HFFc6 (cell line): Measurements from ENCODE around the gene NUP37. TPM values are rescaled to one million over a fixed set of nuclear protein-coding genes. Genes with fewer than 3 reads are reported as not detected.
A peak's percentile ranks its signal among the peaks of the same experiment; 100 is the strongest.

Experiments used
- DNase-seq: peaks from one replicate; pipeline ENCODE4 v3.0.0-alpha.2; 2018
- H3K27ac Mint-ChIP-seq: 2 replicates; pipeline ENCODE4 v1.8.0; 2020; ENCODE audit warnings: mild to moderate bottlenecking, mixed read lengths
- H3K27me3 Mint-ChIP-seq: 2 replicates; pipeline ENCODE4 v1.8.0; 2021; ENCODE audit warnings: mild to moderate bottlenecking, moderate library complexity, mixed read lengths; ENCODE audit not compliant: insufficient read depth
- H3K36me3 Mint-ChIP-seq: 2 replicates; pipeline ENCODE4 v1.8.0; 2021; ENCODE audit warnings: low read depth, mixed read lengths
- H3K4me1 Mint-ChIP-seq: 2 replicates; pipeline ENCODE4 v1.8.0; 2020; ENCODE audit warnings: low read depth, mixed read lengths
- H3K4me3 Mint-ChIP-seq: 2 replicates; pipeline ENCODE4 v1.8.0; 2020; ENCODE audit warnings: mild to moderate bottlenecking, moderate library complexity, mixed read lengths
- H3K9me3 Mint-ChIP-seq: 2 replicates; pipeline ENCODE4 v1.8.0; 2020; ENCODE audit warnings: mild to moderate bottlenecking, mixed read lengths
- total RNA-seq, 6 experiments: library from RNA; stranded (reverse); fragmentation: NEBNext Ultra II Directional; extraction: Animal tissue kit (Norgen Biotek cat#: 25700); gene quantifications; 2 replicates in 1 of 6; 3 replicates in 5 of 6; pipeline ENCODE4 v1.2.3, GENCODE V29; 2021
- TF ChIP-seq, protein P1 (sequence below): fragments of 200-600 bp; sonication (generic); IDR thresholded peaks from 2 replicates; pipeline ENCODE4 v1.5.0; 2021; ENCODE audit warnings: antibody characterized with exemption, mild to moderate bottlenecking

The NUP37 gene
- total RNA-seq, 6 experiments from 2014 or later, result 36.0 to 53.9 (median 47.8) TPM

DNA sequence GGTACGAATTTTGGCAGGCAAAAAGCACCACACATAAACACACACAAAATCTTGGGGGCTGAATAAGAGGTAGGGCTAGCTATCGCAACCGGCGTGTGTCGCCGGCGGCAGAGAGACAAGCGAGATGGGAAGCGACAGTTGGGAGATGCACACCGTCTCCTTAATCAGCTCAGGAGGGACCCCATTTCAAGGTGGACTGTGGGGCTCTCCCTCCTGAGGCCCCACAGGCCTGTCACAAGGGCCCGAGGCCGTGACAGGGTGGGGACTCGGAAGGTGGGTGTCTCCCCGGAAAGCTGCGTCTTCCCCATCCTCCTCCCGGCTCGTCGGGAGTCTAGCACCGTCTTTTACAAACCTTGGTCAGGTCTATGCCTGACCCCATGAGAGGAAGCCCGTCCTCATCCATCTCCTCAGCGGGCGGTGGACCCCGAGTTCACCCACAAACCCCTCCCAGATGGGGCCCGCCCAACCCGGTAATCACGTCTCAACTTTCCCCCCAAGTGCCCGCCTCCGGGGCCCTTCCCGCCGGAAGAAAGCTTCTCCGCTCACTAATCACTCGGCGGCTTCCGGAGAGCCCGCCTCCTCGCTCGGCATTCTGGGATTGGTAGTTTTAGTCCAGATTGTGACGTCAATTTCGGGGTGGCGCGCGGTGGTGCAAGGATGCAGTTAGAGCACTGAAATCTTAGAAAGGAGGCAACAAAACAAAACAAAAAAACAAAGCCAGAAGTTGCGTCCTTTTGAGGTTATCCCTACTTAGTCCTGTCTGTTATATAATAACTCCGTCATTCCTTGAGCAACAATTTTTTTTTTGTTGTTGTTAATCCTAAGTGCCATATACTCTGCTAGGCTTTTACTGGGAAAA lies 58.1 kb downstream of the NUP37 start, which contains the start of gene WASHC3:
Gene WASHC3, minus strand, starts transcription at position 432 of the 859 bp plus-strand sequence. Its CDS starts 29 bp downstream, at position 403.
- Mint-ChIP-seq H3K27me3 (0 out of 2 replicates have a peak, but pooled peaks cover 2% of the 10 kb centered on the region), H3K9me3 (no peaks in the 10 kb centered on the region), H3K4me1 (peaks cover 24% of the 10 kb centered on the region), H3K4me3 (peak within 1 kb of the TSS; percentile 94), H3K36me3 (peaks cover 18% of the 10 kb centered on the region), H3K27ac (peak within 1 kb of the TSS; percentile 94)
- DNase-seq, result peak; percentile 90
- TF ChIP-seq, protein P1, sequence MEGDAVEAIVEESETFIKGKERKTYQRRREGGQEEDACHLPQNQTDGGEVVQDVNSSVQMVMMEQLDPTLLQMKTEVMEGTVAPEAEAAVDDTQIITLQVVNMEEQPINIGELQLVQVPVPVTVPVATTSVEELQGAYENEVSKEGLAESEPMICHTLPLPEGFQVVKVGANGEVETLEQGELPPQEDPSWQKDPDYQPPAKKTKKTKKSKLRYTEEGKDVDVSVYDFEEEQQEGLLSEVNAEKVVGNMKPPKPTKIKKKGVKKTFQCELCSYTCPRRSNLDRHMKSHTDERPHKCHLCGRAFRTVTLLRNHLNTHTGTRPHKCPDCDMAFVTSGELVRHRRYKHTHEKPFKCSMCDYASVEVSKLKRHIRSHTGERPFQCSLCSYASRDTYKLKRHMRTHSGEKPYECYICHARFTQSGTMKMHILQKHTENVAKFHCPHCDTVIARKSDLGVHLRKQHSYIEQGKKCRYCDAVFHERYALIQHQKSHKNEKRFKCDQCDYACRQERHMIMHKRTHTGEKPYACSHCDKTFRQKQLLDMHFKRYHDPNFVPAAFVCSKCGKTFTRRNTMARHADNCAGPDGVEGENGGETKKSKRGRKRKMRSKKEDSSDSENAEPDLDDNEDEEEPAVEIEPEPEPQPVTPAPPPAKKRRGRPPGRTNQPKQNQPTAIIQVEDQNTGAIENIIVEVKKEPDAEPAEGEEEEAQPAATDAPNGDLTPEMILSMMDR, result no peak

- H3K9me3 Mint-ChIP-seq, result no peaks in the 10 kb centered on the region
- H3K4me1 Mint-ChIP-seq, result peaks cover 24% of the 10 kb centered on the region
- TF ChIP-seq, protein P1, result no peak
- H3K36me3 Mint-ChIP-seq, result peaks cover 25% of the 10 kb centered on the region
- H3K4me3 Mint-ChIP-seq, result peak overlapping the region; percentile 94
- 0 out of 2 replicates have a peak, but pooled peaks cover 2% of the 10 kb centered on the region for H3K27me3 Mint-ChIP-seq
- H3K27ac Mint-ChIP-seq, result peak overlapping the region; percentile 94
- DNase-seq, result no peak
Measured at GRCh38 chr12:102061096-102061559, 58.8 kb downstream of the NUP37 start.

DNA sequence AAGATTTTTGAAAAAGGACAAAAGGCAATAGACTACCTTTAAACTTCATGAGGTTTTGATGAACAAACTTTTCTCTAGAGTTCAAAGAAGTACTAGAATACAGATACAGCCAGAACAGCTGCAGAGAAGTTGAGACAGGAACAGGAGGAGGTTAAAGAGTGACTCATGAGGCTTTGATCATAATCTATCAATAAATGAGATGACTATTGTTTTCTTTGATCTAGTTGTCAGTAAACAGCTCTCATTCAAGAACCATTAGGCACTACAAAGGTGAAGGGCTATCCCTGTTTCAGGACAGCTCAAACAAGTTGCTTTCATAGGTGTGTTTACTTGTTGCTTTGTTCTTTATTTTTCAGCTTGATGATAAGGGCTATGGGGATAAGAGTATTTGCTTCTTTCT lies 60.6 kb downstream of the NUP37 start:
- no peak overlapping the region for H3K4me3 Mint-ChIP-seq
- H3K27me3 Mint-ChIP-seq, result 0 out of 2 replicates have a peak, but pooled peaks cover 2% of the 10 kb centered on the region
- no peaks in the 10 kb centered on the region for H3K9me3 Mint-ChIP-seq
- H3K36me3 Mint-ChIP-seq, result peaks cover 32% of the 10 kb centered on the region
- H3K4me1 Mint-ChIP-seq, result peaks cover 24% of the 10 kb centered on the region
- TF ChIP-seq, protein P1, result no peak
- no peak for DNase-seq
- no peak overlapping the region for H3K27ac Mint-ChIP-seq

DNA sequence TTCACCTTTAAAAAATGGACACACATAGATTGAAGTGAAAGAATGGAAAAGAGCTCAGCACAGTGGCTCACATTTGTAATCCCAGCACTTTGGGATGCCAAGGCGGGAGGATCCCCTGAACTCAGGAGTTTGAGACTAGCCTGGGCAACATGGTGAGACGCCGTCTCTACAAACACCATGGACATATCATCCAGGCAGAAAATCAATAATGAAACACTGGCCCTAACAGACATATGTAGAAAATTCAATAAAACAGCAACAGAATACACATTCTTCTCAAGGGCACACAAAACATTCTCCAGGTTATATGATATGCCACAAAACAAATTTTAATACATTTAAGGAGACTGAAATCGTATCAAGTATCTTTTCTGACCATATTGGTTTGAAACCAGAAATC lies 65.6 kb downstream of the NUP37 start:
- TF ChIP-seq, protein P1, result no peak
- DNase-seq, result no peak
- H3K36me3 Mint-ChIP-seq, result peaks cover 44% of the 10 kb centered on the region
- no peak overlapping the region for H3K4me3 Mint-ChIP-seq
- no peak overlapping the region for H3K27ac Mint-ChIP-seq
- peaks cover 11% of the 10 kb centered on the region; the same call in 1 of the 2 replicates for H3K4me1 Mint-ChIP-seq
- no peaks in the 10 kb centered on the region for H3K9me3 Mint-ChIP-seq
- H3K27me3 Mint-ChIP-seq, result no peaks in the 10 kb centered on the region

GRCh38 chr12:102053062-102053349 lies 66.9 kb downstream of the NUP37 start:
- TF ChIP-seq, protein P1, result no peak
- no peak for DNase-seq
- Mint-ChIP-seq H3K36me3 (peaks cover 36% of the 10 kb centered on the region), H3K27ac (no peak overlapping the region), H3K4me3 (no peak overlapping the region), H3K9me3 (no peaks in the 10 kb centered on the region), H3K4me1 (0 out of 2 replicates have a peak, but pooled peaks cover 7% of the 10 kb centered on the region), H3K27me3 (no peaks in the 10 kb centered on the region)
